AG04450 (cell line): Measurements from ENCODE around the gene DNAH8. TPM values are rescaled to one million over a fixed set of nuclear protein-coding genes. Genes with fewer than 3 reads are reported as not detected.

Experiments
- CTCF ChIA-PET: fragments of 300-600, 350-600 bp; formaldehyde crosslinking; extraction: SDS; loops from one replicate; lab custom pipeline; 2022; ENCODE audit warnings: antibody characterized with exemption, inconsistent platforms; lab: Charles Lee
- POLR2A ChIA-PET: fragments of 350-600 bp; formaldehyde crosslinking; extraction: SDS; loops from one replicate; lab custom pipeline; 2021; ENCODE audit warnings: antibody characterized with exemption, inconsistent platforms; lab: Yijun Ruan, JAX
- DNase-seq: peaks from one replicate; pipeline ENCODE4 v3.0.0-alpha.2; 2011; ENCODE audit warnings: low read depth, low spot score
- H3K27ac ChIP-seq: one replicate; pipeline ENCODE4 v1.5.1; 2012; ENCODE audit warnings: low read depth, low read length, control low read depth
- H3K27me3 ChIP-seq: one replicate; pipeline ENCODE4 v1.6.0; 2012; ENCODE audit warnings: low read length; ENCODE audit not compliant: control insufficient read depth, insufficient read depth
- H3K4me3 ChIP-seq: 2 replicates; pipeline ENCODE4 v1.5.1; 2011; ENCODE audit warnings: mild to moderate bottlenecking, low read depth, low read length, control low read depth
- H3K9me3 ChIP-seq: 2 replicates; pipeline ENCODE4 v1.5.1; 2012; ENCODE audit warnings: low read length; ENCODE audit not compliant: control insufficient read depth, insufficient read depth
- polyA plus RNA-seq: library from polyadenylated mRNA; depleted of rRNA; stranded (reverse); fragments of >200 nt; gene quantifications from 2 replicates; pipeline ENCODE4 v1.2.3, GENCODE V29; 2011
- TF ChIP-seq, protein P1 (sequence below): IDR thresholded peaks from 2 replicates; pipeline ENCODE4 v1.5.1; 2011; ENCODE audit warnings: low read depth, low read length, control low read depth, inconsistent platforms

DNAH8 gene
- polyA plus RNA-seq, 1 experiment: not detected

- H3K27ac ChIP-seq: no peak overlapping the region
- TF ChIP-seq, protein P1, sequence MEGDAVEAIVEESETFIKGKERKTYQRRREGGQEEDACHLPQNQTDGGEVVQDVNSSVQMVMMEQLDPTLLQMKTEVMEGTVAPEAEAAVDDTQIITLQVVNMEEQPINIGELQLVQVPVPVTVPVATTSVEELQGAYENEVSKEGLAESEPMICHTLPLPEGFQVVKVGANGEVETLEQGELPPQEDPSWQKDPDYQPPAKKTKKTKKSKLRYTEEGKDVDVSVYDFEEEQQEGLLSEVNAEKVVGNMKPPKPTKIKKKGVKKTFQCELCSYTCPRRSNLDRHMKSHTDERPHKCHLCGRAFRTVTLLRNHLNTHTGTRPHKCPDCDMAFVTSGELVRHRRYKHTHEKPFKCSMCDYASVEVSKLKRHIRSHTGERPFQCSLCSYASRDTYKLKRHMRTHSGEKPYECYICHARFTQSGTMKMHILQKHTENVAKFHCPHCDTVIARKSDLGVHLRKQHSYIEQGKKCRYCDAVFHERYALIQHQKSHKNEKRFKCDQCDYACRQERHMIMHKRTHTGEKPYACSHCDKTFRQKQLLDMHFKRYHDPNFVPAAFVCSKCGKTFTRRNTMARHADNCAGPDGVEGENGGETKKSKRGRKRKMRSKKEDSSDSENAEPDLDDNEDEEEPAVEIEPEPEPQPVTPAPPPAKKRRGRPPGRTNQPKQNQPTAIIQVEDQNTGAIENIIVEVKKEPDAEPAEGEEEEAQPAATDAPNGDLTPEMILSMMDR: no peak
- CTCF ChIA-PET: no interaction called here
- POLR2A ChIA-PET: no interaction called here
- H3K4me3 ChIP-seq: no peak overlapping the region
- no peaks in the 10 kb centered on the region for H3K9me3 ChIP-seq
- no peaks in the 10 kb centered on the region for H3K27me3 ChIP-seq
- DNase-seq: no peak
Measured at GRCh38 chr6:38837101-38837500, 122.0 kb downstream of the DNAH8 start.

GRCh38 chr6:38843798-38844197 lies 128.7 kb downstream of the DNAH8 start:
- TF ChIP-seq, protein P1: no peak
- Histone ChIP-seq H3K27ac (no peak overlapping the region), H3K9me3 (no peaks in the 10 kb centered on the region), H3K4me3 (no peak overlapping the region), H3K27me3 (no peaks in the 10 kb centered on the region)
- DNase-seq: no peak
- CTCF ChIA-PET: no interaction called here
- POLR2A ChIA-PET: no interaction called here

DNA sequence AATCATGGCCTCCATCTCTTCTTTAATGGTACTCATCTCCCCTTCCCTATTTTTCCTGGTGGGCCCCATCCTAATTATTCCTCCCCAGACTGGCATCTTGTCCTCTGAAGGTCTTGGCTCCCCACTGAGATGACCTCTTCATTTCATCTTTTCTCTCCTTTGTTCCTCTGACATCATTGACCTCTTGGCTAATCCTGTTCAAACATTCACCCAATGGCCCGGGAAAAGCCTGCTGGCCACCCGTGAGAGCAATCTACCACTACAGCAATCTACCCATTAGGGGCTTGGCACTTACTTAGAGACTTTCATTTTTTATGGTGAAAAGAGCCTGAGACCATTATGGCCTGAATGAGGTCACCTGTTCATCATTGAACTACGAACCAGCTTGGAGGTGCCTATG lies 130.8 kb downstream of the DNAH8 start:
- H3K9me3 ChIP-seq: no peaks in the 10 kb centered on the region
- H3K4me3 ChIP-seq: no peak overlapping the region
- no peak overlapping the region for H3K27ac ChIP-seq
- CTCF ChIA-PET: no interaction called here
- TF ChIP-seq, protein P1: no peak
- POLR2A ChIA-PET: no interaction called here
- no peaks in the 10 kb centered on the region for H3K27me3 ChIP-seq
- no peak for DNase-seq

GRCh38 chr6:38846361-38846760 lies 131.2 kb downstream of the DNAH8 start:
- DNase-seq: no peak
- TF ChIP-seq, protein P1: no peak
- Histone ChIP-seq H3K4me3 (no peak overlapping the region), H3K9me3 (no peaks in the 10 kb centered on the region), H3K27ac (no peak overlapping the region), H3K27me3 (peaks cover 2% of the 10 kb centered on the region)
- ChIA-PET CTCF (no interaction called here), POLR2A (no interaction called here)

GRCh38 chr6:38846844-38847243 lies 131.7 kb downstream of the DNAH8 start:
- TF ChIP-seq, protein P1: no peak
- CTCF ChIA-PET: no interaction called here
- no peak overlapping the region for H3K4me3 ChIP-seq
- no peak for DNase-seq
- POLR2A ChIA-PET: no interaction called here
- no peak overlapping the region for H3K27ac ChIP-seq
- H3K9me3 ChIP-seq: no peaks in the 10 kb centered on the region
- H3K27me3 ChIP-seq: peaks cover 2% of the 10 kb centered on the region
